AG10803 (cell line): Measurements from ENCODE around the gene THAP11.
A peak's percentile ranks its signal among the peaks of the same experiment; 100 is the strongest.

Source experiments
- DNase-seq: peaks from one replicate; pipeline ENCODE4 v3.0.0; 2010; ENCODE audit warnings: low read depth
- H3K4me3 ChIP-seq: 2 replicates; pipeline ENCODE4 v1.5.1; 2011; ENCODE audit warnings: mild to moderate bottlenecking, low read length, control low read depth
- CTCF ChIP-seq: conservative IDR thresholded peaks from 2 replicates; pipeline ENCODE4 v1.5.1; 2011; ENCODE audit warnings: mild to moderate bottlenecking, low read length, control low read depth, inconsistent platforms

THAP11 gene

DNA sequence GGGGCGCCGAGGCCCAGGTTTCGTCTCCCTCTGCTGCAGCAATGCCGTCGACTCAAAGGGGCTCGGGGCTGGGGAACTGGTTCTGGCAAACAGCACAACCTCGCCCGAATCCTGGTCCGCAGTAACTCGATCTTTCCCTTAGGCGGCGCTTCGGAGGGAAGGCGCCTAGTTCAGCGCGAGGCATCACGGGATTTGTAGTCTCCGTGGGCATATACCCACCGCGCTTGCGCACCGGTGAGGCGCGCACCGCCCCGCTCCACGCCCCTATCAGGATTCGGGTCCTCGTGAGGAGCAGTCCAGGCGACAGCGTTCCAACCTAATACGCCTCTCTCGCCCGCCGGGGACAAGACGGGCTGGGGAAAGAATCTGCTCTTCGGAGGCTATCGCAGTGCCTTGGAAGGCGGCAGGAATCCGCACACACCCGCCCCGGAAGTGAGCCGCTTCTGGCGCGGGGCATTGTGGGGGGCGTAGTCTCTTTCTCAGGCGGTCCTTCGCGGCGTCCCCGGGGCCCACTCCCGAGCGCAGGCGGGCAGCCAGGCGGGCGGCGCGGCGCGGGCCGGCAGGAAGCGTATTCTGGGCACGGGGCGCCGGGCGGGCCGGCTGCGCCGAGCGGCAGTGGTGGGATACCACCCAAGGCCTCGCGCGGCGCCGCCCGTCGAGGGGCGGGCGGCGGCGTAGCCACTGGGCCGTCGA is at the start of gene THAP11:
THAP11 (plus strand) TSS at position 505 of the 693 bp plus-strand sequence. CDS start 235 bp downstream, outside the sequence.
- DNase-seq = peak; percentile 89
- peak within 1 kb of the TSS; percentile 95 for H3K4me3 ChIP-seq
- peak; percentile 76 for TF ChIP-seq CTCF

GRCh38 chr16:67796099-67796718 is 45.9 kb upstream of the THAP11 start:
- TF ChIP-seq CTCF = no peak
- no peak for DNase-seq

DNA sequence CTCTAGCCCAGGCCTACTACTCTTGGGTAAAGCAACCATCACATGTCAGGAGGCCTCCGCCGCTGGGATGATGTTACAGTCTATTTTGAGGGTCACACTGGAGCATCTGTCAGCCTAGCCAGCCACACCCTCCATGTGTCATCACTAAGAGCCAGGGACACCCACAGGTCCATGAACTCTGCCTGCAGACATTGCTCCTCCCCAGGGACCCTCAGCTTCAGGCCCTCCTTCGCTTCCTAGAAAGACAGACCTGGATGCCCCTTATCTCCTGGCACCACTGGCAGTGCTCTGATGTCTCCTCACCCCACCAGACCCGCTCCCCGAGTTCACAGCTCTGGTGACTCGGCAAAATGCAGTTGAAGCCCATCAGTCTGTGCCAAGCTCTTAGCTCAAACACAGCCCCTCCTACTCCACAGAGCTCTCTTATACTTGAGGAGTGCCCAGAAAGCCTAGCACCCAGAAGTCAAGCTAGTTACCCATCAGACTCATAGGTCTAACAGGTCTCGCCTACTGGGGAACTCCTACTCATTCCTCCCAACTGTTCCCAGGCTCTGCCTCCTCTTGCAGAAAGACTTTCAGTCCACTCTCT is 41.7 kb upstream of the THAP11 start:
- DNase-seq = peak; percentile 11
- H3K4me3 ChIP-seq = no peak overlapping the region
- TF ChIP-seq CTCF = no peak

More at GRCh38 chr16:67796099-67796718, 45.9 kb upstream of the THAP11 start:
- no peak overlapping the region for H3K4me3 ChIP-seq

DNA sequence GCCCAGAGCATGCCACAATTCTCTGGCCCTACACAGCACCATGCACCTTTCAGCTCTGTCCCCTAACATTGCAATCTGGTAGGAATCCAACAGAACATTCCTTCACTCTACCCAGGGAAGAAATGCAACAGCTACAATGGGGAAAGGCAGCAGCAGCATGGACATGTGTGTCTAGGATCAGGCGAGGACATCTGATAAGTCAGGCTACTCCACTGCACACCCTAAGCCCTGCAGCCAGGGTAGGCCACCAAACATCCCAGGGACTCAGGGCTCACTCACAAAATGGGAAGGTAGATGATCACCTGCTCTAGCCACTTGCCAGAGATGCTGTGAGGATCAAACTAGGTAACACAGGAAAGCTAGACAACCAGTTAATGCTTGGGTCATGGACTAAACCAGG is 40.9 kb upstream of the THAP11 start:
- H3K4me3 ChIP-seq = no peak overlapping the region
- no peak for DNase-seq
- no peak for TF ChIP-seq CTCF

DNA sequence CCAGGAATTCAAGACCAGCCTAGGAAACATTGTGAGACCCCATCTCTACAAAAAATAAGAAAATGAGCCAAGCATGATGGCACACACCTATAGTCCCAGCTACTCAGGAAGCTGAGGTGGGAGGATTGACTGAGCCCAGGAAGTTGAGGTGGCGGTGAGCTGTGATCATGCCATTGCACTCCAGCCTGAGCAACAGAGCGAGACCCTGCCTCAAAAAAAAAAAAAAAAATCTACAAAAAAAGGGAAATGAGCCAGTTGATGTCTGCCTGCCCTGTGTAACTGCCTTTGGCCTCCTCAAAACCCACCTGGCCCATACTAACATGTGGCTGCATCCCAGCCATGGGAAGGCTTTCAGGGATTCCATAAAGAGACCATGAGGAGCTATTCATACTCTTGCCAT is 40.2 kb upstream of the THAP11 start:
- TF ChIP-seq CTCF = no peak
- H3K4me3 ChIP-seq = no peak overlapping the region
- DNase-seq = no peak

- no peak overlapping the region for H3K4me3 ChIP-seq
- no peak for DNase-seq
- no peak for TF ChIP-seq CTCF
These were observed 38.2 kb upstream of the THAP11 start for GRCh38 chr16:67803894-67804293.
